IPS DF 6.9 (cell line): ENCODE results near the gene KDM1A.
"Not testable (repeated sequence)": the region's sequence is repeated elsewhere in the genome, so short reads cannot be mapped to it uniquely, and the experiment has no call there.

Experiments used
- DNase-seq: peaks from one replicate; pipeline ENCODE4 v3.0.0-alpha.2; 2013; ENCODE audit warnings: low read depth, low spot score
- H3K27ac ChIP-seq: one replicate; pipeline ENCODE4 v1.5.1; 2013; ENCODE audit warnings: low read length, control low read depth
- H3K27me3 ChIP-seq: 2 replicates; pipeline ENCODE4 v1.6.1; 2013; ENCODE audit warnings: mild to moderate bottlenecking, low read length; ENCODE audit not compliant: control insufficient read depth, insufficient read depth
- H3K36me3 ChIP-seq: 2 replicates; pipeline ENCODE4 v1.6.1; 2013; ENCODE audit warnings: low read length; ENCODE audit not compliant: control insufficient read depth, insufficient read depth
- H3K4me1 ChIP-seq: 2 replicates; pipeline ENCODE4 v1.6.1; 2013; ENCODE audit warnings: low read length; ENCODE audit not compliant: control insufficient read depth, insufficient read depth
- H3K4me3 ChIP-seq: 2 replicates; pipeline ENCODE4 v1.5.1; 2013; ENCODE audit warnings: mild to moderate bottlenecking, low read length
- H3K9me3 ChIP-seq: 2 replicates; pipeline ENCODE4 v1.6.1; 2013; ENCODE audit warnings: low read length, inconsistent platforms; ENCODE audit not compliant: control insufficient read depth, insufficient read depth
- WGBS: extraction: QIAGEN DNeasy Blood & Tissue Kit; methylation state at CpG from one replicate; pipeline ENCODE4 v1.1.7; 2013; ENCODE audit warnings: mixed read lengths, missing lambda C conversion rate; ENCODE audit not compliant: insufficient read length, insufficient coverage; 5-methylcytosine and 5-hydroxymethylcytosine counted together

Gene KDM1A

GRCh38 chr1:23019094-23019862, at the start of gene KDM1A:
Gene KDM1A, plus strand, starts transcription at chr1:23019468. Its CDS starts 129 bp downstream, at chr1:23019597.
- Histone ChIP-seq H3K9me3 (no peaks in the 10 kb centered on the region; the same call in 1 of the 2 replicates), H3K4me3 (peak within 1 kb of the TSS; percentile 63), H3K4me1 (no peaks in the 10 kb centered on the region), H3K27me3 (no peaks in the 10 kb centered on the region), H3K36me3 (no peaks in the 10 kb centered on the region), H3K27ac (no peak within 1 kb of the TSS)
- peak; percentile 75 for DNase-seq
- no CpG with 5 or more reads among the region's 85 CpGs for WGBS

GRCh38 chr1:22970096-22970495, 49.2 kb upstream of the KDM1A start:
- no peak for DNase-seq
- no CpG with 5 or more reads among the region's 2 CpGs for WGBS
- no peaks in the 10 kb centered on the region; the same call in 1 of the 2 replicates for H3K27me3 ChIP-seq
- no peaks in the 10 kb centered on the region for H3K36me3 ChIP-seq
- no peaks in the 10 kb centered on the region for H3K4me1 ChIP-seq
- H3K9me3 ChIP-seq = no peaks in the 10 kb centered on the region
- H3K27ac ChIP-seq = no peak overlapping the region
- H3K4me3 ChIP-seq = no peak overlapping the region

GRCh38 chr1:22971161-22971560, 48.1 kb upstream of the KDM1A start:
- Histone ChIP-seq H3K4me1 (no peaks in the 10 kb centered on the region), H3K27me3 (no peaks in the 10 kb centered on the region; the same call in 1 of the 2 replicates), H3K4me3 (no peak overlapping the region), H3K27ac (no peak overlapping the region), H3K9me3 (no peaks in the 10 kb centered on the region), H3K36me3 (no peaks in the 10 kb centered on the region)
- DNase-seq = no peak
- WGBS = no CpG with 5 or more reads among the region's 3 CpGs

- Histone ChIP-seq H3K9me3 (no peaks in the 10 kb centered on the region), H3K27me3 (no peaks in the 10 kb centered on the region; the same call in 1 of the 2 replicates), H3K4me1 (no peaks in the 10 kb centered on the region), H3K4me3 (no peak overlapping the region), H3K27ac (no peak overlapping the region), H3K36me3 (no peaks in the 10 kb centered on the region)
- no peak for DNase-seq
- no CpG with 5 or more reads among the region's 5 CpGs for WGBS
These were observed 47.5 kb upstream of the KDM1A start for GRCh38 chr1:22971611-22972405.

- H3K4me3 ChIP-seq = no peak within 1 kb of the TSS
- no CpG with 5 or more reads among the region's 5 CpGs for WGBS
- H3K4me1 ChIP-seq = no peaks in the 10 kb centered on the region
- no peaks in the 10 kb centered on the region for H3K9me3 ChIP-seq
- no peaks in the 10 kb centered on the region for H3K36me3 ChIP-seq
- H3K27me3 ChIP-seq = no peaks in the 10 kb centered on the region; the same call in 1 of the 2 replicates
- no peak for DNase-seq
- no peak within 1 kb of the TSS for H3K27ac ChIP-seq
These were observed 46.5 kb upstream of the KDM1A start, which contains the start of gene LACTBL1 for GRCh38 chr1:22972760-22973159. Gene LACTBL1, minus strand, starts transcription at chr1:22972866. Its CDS starts 550 bp downstream, at chr1:22972316.

- Histone ChIP-seq H3K4me3 (no peak overlapping the region), H3K27ac (no peak overlapping the region), H3K36me3 (no peaks in the 10 kb centered on the region), H3K4me1 (no peaks in the 10 kb centered on the region), H3K27me3 (no peaks in the 10 kb centered on the region), H3K9me3 (no peaks in the 10 kb centered on the region)
- DNase-seq = no peak
- no CpG with 5 or more reads among the region's 3 CpGs for WGBS
These were observed 43.6 kb upstream of the KDM1A start for GRCh38 chr1:22975694-22976093.

- no peak overlapping the region for H3K27ac ChIP-seq
- no peaks in the 10 kb centered on the region for H3K27me3 ChIP-seq
- H3K4me1 ChIP-seq = no peaks in the 10 kb centered on the region
- no peak for DNase-seq
- no peaks in the 10 kb centered on the region for H3K36me3 ChIP-seq
- WGBS = no CpG with 5 or more reads among the region's 4 CpGs
- H3K9me3 ChIP-seq = no peaks in the 10 kb centered on the region
- no peak overlapping the region for H3K4me3 ChIP-seq
These were observed 43.2 kb upstream of the KDM1A start for GRCh38 chr1:22976127-22976460.

- peak; percentile 48 for DNase-seq
- no peak overlapping the region for H3K27ac ChIP-seq
These were observed 42.6 kb upstream of the KDM1A start for GRCh38 chr1:22976461-22977243.

GRCh38 chr1:22978299-22978698, 41.0 kb upstream of the KDM1A start:
- Histone ChIP-seq H3K27me3 (no peaks in the 10 kb centered on the region), H3K4me1 (no peaks in the 10 kb centered on the region), H3K36me3 (no peaks in the 10 kb centered on the region), H3K4me3 (no peak overlapping the region), H3K9me3 (no peaks in the 10 kb centered on the region), H3K27ac (no peak overlapping the region)
- WGBS = no CpG with 5 or more reads among the region's 3 CpGs
- DNase-seq = no peak

More at GRCh38 chr1:22976461-22977243, 42.6 kb upstream of the KDM1A start:
- Histone ChIP-seq H3K36me3 (no peaks in the 10 kb centered on the region), H3K4me1 (no peaks in the 10 kb centered on the region), H3K9me3 (no peaks in the 10 kb centered on the region), H3K27me3 (no peaks in the 10 kb centered on the region), H3K4me3 (no peak overlapping the region)
- WGBS = no CpG with 5 or more reads among the region's 9 CpGs

GRCh38 chr1:22980471-22980790, 38.8 kb upstream of the KDM1A start:
- no CpG with 5 or more reads among the region's 3 CpGs for WGBS
- H3K4me3 ChIP-seq, H3K27me3 ChIP-seq, DNase-seq, H3K27ac ChIP-seq, H3K36me3 ChIP-seq, H3K9me3 ChIP-seq, H3K4me1 ChIP-seq: not testable (repeated sequence)
